ENCODE measurements around the gene ATP1B1. TPM values are rescaled to one million over a fixed set of nuclear protein-coding genes. Genes with fewer than 3 reads are reported as not detected.

ATP1B1 gene
- total RNA-seq, 4 donors from 2014 or later, result 94.8 to 137 (median 103) TPM

DNA sequence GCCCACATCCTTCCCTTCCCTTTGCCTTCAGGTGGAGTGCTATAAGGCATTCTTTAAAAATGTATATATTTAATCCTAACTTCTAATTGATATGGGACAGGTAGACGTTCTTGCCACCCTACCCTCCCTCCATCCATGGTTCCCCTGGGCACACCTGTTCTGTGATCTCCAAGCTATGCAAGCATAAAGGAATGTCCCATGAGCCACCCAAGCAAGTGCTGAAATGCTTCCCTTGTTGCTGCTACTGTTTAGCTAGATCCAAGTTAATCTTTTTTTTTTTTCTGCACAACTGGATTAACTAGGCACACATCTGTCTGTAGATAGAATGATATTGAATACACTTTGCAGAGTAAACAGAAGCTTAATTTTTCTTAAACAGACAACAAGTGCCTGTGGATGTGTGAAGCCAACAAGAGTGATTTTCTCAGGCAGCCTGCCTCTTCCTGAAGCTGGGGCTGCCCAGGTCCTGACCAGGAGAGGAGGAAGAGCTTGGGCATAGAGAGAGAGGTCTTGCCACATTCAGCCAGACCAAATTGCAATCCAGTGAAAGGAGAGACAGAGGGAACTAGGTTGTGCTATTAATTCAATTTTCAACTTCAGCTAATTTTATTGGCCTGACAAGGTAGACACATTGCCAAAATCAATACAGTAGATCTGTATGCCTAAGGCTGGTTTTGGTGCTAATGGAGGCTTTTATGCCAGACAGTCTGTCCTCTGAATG is 28.2 kb upstream of the ATP1B1 start:
- 67 to 80% methylated on average over 1 of the region's 1 CpG for WGBS, 2 donors (ENCODE audit: low coverage in 1 of 2)
- H3K27ac ChIP-seq, result no peak overlapping the region
- no peak for ATAC-seq
- no peak overlapping the region for H3K4me3 ChIP-seq
- TF ChIP-seq EP300 (IDR thresholded peaks at IDR 0.05) (no peak), POLR2A (IDR thresholded peaks at IDR 0.05) (no peak), POLR2AphosphoS5 (IDR thresholded peaks at IDR 0.05) (no peak)
- TF ChIP-seq, protein P1, sequence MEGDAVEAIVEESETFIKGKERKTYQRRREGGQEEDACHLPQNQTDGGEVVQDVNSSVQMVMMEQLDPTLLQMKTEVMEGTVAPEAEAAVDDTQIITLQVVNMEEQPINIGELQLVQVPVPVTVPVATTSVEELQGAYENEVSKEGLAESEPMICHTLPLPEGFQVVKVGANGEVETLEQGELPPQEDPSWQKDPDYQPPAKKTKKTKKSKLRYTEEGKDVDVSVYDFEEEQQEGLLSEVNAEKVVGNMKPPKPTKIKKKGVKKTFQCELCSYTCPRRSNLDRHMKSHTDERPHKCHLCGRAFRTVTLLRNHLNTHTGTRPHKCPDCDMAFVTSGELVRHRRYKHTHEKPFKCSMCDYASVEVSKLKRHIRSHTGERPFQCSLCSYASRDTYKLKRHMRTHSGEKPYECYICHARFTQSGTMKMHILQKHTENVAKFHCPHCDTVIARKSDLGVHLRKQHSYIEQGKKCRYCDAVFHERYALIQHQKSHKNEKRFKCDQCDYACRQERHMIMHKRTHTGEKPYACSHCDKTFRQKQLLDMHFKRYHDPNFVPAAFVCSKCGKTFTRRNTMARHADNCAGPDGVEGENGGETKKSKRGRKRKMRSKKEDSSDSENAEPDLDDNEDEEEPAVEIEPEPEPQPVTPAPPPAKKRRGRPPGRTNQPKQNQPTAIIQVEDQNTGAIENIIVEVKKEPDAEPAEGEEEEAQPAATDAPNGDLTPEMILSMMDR (IDR thresholded peaks at IDR 0.05), result no peak
- no peaks in the 10 kb centered on the region for H3K9me3 ChIP-seq
- peaks cover 0 to 9% (median 0%) of the 10 kb centered on the region in 3 donors for H3K4me1 ChIP-seq
- no peaks in the 10 kb centered on the region for H3K36me3 ChIP-seq
- no peaks in the 10 kb centered on the region for H3K27me3 ChIP-seq

DNA sequence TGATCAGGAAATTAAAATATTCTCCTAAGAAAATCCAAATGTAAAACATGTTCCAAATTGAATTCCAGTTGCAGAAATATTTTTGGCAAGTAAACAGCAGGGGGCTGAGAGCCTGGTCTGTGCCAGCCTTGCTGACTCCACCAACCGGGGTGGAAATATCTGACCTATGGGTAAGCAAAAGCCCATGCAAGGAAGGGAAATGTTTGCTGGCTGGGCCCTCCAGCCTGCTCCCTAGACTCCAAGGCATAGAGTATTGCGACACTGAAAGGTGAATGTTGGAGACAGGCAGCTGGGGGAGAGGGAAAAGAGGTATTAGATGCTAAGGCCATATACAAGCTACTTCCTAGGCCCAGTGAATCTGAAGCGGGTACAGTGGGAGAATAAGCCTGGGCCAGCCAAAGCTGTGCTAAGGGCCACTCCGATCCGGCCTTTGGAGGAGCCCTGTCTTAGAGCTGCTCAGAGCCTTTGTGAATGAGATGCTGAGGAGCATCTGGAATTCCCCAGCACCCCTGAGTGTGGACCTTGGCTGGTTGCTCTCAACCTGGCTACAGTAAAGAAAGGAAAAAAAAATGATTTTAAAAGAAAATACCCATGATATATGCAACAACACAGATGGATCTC is 24.9 kb upstream of the ATP1B1 start:
- Histone ChIP-seq H3K9me3 (no peaks in the 10 kb centered on the region), H3K36me3 (no peaks in the 10 kb centered on the region), H3K4me3 (no peak overlapping the region), H3K27me3 (no peaks in the 10 kb centered on the region), H3K27ac (no peak overlapping the region), H3K4me1 (peaks cover 0 to 17% (median 1%) of the 10 kb centered on the region in 3 donors)
- 79 to 93% methylated on average over 3 to 4 of the region's 5 CpGs for WGBS, 2 donors (ENCODE audit: low coverage in 1 of 2)
- TF ChIP-seq, protein P1 (IDR thresholded peaks at IDR 0.05), result no peak
- TF ChIP-seq EP300 (IDR thresholded peaks at IDR 0.05) (no peak), POLR2AphosphoS5 (IDR thresholded peaks at IDR 0.05) (no peak), POLR2A (IDR thresholded peaks at IDR 0.05) (no peak)
- no peak for ATAC-seq

DNA sequence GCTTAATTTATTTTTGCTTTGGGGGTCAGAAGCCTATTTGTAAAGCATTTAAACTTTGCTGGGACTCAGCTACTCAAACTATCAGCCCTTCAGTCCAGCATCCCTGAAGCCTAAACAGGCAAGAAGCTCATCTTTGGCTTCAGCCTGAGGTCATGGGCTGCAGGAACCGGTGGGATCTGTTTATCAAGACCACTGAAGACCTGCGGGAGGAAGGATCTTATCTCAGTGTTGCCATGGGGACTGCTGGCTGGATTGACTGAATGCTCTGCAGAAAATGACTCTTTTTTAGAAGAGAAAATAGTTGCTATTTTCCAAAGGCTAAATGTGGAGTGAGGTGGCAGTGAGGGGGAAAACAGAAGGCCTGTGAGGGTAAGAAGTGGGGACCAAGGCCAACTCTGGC is 20.6 kb upstream of the ATP1B1 start:
- H3K36me3 ChIP-seq, result no peaks in the 10 kb centered on the region
- H3K4me3 ChIP-seq, result no peak overlapping the region
- no peak overlapping the region for H3K27ac ChIP-seq
- H3K4me1 ChIP-seq, result peaks cover 8 to 41% (median 11%) of the 10 kb centered on the region in 3 donors
- H3K27me3 ChIP-seq, result no peaks in the 10 kb centered on the region
- H3K9me3 ChIP-seq, result no peaks in the 10 kb centered on the region
- TF ChIP-seq, protein P1 (IDR thresholded peaks at IDR 0.05), result no peak
- no peak for TF ChIP-seq POLR2A (IDR thresholded peaks at IDR 0.05)
- no peak for TF ChIP-seq POLR2AphosphoS5 (IDR thresholded peaks at IDR 0.05)
- TF ChIP-seq EP300 (IDR thresholded peaks at IDR 0.05), result no peak
- 17% methylated on average over 1 to 2 of the region's 2 CpGs for WGBS, 2 donors (ENCODE audit: low coverage in 1 of 2)
- no peak for ATAC-seq

DNA sequence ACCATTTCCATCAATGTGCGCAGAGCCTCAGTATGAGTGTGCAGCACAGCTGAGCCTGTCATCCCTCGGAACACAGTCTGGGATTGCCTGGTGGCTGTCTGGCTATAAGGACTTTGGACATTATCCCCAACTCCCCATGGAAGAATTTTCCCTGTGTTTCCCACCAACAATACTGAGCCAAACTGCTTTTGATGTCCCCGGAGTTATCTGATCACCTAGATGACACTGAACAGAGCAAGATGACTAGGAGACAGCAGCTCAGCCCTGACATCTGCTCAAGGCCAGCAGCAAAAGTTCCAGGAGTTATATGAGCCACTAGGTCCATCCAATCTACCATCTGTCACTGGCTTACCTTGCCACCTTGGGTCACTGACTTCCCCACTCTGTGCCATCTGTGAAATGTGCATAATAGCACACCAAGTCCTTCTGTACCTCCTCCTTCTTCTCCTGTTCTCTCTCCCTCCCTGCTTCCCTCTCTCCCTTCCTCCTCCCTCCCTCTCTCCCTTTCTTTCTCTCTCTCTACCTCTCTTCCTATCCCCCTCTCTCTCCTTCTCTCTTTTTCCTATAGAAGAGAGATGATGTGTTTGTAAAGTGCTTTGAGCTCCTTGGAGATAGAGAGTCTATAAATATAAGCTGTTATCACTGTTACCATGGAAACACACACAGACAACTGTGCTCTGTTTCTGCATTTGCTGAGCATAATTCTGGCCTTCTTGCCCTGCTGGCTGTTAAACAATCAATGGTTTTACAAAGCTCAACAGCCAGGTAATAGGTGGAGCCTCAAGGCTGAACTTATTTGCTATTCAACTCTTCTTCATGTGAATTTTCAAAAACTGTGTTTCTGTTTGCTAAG is 19.7 kb upstream of the ATP1B1 start:
- no peaks in the 10 kb centered on the region for H3K27me3 ChIP-seq
- TF ChIP-seq, protein P1 (IDR thresholded peaks at IDR 0.05), result no peak
- no peak for TF ChIP-seq EP300 (IDR thresholded peaks at IDR 0.05)
- TF ChIP-seq POLR2AphosphoS5 (IDR thresholded peaks at IDR 0.05), result no peak
- no peak for TF ChIP-seq POLR2A (IDR thresholded peaks at IDR 0.05)
- H3K4me1 ChIP-seq, result peaks cover 8 to 32% (median 11%) of the 10 kb centered on the region in 3 donors
- peak overlapping the region; percentile 25 to 60 (median 46) for H3K27ac ChIP-seq
- peak; percentile 42 for ATAC-seq
- WGBS, 2 donors (ENCODE audit: low coverage in 1 of 2), result 63 to 75% methylated on average over 2 to 3 of the region's 3 CpGs
- H3K4me3 ChIP-seq, result no peak overlapping the region
- H3K36me3 ChIP-seq, result no peaks in the 10 kb centered on the region
- H3K9me3 ChIP-seq, result no peaks in the 10 kb centered on the region

Measured in gastroesophageal sphincter (tissue), 4 donors.